NCI-H510A (cell line): Measurements from ENCODE around the gene DLG4.
A peak's percentile ranks its signal among the peaks of the same experiment; 100 is the strongest.
"Not testable (repeated sequence)": the region's sequence is repeated elsewhere in the genome, so short reads cannot be mapped to it uniquely, and the experiment has no call there.

Experiments
- DNase-seq: peaks from one replicate; lab custom pipeline; 2025; lab: John Stamatoyannopoulos, UW

DLG4 gene

DNA sequence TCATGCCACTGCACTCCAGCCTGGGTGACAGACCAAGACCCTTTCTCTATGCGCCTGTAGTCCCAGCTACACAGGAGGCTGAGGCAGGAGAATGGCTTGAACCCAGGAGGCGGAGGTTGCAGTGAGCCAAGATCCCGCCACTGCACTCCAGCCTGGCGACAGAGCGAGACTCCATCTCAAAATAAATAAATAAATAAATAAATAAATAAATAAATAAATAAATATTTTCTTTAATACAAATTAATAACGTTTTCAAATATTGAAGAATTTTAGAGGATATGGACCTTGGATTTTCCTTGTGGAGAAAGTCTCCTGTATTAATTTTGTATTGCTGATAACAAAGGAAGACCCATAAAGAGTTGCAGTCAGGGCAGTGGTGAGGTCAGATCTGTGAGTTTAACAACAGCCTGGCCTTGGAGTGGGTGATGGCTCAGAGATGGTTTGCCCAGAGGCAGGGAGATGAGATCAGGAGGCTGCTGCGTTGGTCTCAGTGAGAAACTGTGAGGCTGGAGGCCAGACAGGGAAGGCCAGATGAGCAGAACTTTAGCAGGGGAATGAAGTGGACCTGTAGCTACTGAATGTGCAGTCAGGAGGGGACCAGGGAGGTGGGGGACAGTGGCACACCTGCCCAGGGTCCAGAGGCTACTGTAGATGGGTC, 36.1 kb downstream of the DLG4 start:
- no peak for DNase-seq

DNA sequence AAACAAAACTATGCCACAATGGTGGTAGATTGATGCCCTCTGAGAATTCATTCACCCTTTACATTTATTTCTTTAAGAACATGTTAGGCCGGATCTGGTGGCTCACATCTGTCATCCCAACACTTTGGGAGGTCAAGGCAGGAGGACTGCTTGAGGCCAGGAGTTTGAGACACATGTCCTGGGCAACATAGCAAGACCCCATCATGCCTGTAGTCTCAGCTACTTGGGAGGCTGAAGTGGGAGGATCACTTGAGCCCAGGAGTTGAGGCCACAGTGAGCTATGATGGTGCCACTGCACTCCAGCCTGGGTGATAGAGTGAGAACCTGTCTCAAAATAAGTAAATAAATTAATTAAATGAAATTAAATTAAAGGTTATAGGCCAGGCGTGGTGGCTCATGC, 37.5 kb downstream of the DLG4 start:
- not testable (repeated sequence) for DNase-seq

DNA sequence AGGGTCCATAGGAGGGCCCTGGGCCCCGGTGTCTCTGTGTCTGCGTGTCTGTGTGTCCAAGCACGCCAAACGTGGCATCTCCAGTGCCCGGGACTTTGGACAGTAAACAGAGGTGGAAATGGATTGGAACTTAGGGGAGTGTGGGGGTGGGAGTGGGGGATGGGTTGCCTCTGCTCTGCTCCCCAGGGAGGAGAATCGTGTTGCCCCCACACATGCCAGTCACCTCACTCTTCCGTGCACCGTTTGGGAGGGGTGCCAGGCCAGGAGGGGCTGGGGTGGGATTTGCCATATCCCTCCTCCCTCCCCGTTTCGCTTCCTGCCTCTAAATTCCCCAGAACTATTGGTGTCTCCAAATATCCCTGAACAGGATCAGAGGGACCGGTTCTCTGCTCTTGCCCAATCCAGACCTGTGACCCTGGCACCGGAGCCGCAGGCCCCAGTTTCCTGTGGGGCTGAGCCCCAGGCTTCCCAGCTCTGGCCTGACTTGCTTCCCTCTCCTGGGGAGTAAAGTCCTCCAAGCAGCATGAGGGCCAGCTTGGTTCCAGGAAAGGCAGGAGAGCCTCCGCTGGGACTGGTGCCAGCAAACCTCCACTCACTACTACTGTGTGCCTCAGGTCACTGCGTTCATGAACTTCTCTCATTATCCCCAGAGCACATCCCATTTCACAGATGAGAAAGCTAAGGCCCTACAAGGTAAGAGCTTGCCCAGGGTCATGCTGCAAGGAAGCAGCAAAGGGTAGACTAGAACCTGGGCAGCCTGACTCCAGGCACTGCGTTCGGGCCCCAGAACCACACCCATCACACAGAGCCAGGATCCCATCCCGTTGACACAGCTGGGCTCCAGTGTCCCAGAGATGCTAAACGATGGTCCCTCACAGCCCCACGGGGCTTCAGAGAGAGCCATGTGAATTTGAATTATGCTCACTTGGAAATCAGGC, 40.0 kb downstream of the DLG4 start, which contains the start of gene ASGR1:
Gene ASGR1 (minus strand): TSS at position 54 of the 938 bp plus-strand sequence. CDS start 807 bp downstream, outside the sequence.
- no peak for DNase-seq

DNA sequence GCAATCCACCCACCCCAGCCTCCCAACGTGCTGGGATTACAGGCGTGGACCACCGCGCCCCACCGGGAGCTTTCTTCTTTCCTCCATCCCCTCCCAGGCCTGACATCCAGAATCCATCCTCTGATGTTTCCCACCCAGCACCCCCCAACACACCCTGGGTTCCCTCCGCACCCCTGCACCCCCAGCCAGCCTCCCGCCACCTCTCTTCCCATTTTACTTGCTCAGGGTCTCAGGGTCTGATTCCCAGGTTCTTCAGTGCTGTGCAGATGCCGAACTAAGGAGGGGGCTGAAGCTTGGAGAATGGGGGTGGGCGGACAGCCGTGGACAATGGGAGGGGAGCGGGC, 40.7 kb downstream of the DLG4 start:
- no peak for DNase-seq

DNA sequence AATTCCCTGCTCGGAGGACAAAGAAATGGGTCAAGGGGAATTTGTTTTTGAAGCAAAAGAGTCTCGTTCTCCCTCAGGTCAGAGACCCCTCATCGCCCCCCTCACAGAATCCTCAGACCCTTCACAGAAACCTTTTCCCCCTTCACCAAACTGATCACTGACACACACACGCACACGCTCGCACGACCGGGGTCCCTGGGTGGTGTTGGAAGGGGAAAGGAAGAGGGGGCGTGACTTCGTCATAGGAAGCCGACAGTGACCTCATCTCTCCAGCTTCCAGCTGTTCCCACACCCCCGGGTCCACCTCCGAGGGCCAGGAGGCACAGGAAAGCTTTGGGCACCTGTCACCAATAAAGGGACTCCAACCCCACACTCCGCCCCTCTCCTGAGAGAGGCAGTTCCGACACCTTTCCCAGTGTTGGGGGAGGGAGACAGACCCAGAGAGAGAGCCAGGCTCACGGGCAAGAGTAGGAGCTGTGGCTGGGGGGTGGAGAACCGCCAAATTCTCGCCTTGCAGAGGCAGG, 41.6 kb downstream of the DLG4 start:
- peak; percentile 37 for DNase-seq

DNA sequence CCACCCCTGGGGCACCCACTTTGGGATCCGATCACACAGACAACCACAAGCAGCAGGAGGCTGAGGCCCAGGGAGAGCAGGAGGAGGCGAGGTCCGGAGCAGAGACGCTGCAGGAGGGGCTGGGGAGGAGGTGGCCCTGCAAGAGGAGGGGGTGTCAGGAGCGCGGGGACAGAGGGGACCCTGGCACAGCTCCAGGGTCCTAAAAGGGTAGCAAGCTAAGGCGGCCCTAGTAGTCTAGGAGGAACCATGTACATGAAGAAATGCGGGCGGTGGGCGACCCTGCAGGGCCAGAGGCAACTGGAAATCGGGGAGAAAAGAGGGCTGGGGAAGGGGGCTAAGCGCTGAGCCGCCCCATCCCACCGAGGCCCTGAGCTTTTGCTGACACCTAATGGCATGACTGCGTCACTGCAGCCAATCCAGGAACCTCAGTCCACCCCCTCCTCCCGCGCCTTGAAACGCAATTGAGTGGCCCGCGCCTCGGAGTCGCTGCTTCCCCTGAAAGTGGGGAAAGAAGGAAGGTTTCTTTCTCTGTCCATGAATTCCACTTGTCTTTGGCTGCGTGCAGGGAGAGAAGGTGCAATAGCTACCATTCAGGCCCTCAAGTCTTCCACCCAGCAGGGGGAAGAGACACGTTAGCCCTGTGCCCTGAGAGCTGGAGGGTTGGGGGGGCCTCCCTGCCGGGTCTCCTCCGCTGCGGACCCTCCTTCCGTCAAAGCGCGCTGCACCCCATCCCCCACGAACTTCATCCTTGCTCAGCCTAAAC, 42.3 kb downstream of the DLG4 start:
- DNase-seq = peak; percentile 40

DNA sequence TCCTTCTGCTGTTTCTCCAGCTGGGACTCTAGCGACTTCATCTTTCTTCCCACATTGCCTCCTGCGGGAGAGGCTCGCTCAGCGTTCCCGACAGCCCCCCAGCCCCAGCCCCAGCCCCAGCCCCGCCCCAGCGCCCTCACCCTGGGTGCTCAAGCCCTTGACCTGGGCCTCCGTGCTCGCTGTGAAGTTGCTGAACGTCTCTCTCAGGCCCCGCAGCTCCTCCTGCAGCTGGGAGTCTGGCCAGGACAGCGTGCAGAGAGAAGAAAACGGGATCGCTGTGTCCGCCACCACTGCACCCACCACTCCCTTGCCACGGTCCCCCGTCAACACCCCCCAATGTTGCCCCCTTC, 42.8 kb downstream of the DLG4 start:
- DNase-seq = no peak

DNA sequence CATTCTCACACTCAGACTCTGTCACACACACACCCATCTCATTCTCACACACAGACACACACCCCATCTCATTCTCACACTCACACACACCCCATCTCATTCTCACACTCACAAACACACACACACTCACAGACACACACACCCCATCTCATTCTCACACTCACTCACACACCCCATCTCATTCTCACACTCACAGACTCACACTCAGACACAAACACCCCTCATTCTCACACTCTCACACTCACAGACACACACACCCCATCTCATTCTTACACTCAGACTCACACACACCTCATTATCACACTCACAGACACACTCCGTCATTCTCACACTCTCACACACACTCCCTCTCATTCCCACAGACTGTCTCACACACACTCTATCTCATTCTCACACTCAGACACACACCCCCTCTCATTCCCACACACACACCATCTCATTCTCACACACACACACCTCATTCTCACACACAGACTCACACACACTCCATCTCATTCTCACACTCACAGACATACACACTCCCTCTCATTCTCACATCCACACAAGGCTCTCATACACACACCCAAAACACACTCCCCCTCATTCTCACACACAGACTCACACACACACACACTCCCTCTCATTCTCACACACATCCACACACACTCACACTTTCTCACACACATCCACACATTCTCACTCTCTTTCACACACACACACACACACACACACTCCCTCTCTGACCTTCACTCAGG, 43.4 kb downstream of the DLG4 start:
- DNase-seq = no peak

DNA sequence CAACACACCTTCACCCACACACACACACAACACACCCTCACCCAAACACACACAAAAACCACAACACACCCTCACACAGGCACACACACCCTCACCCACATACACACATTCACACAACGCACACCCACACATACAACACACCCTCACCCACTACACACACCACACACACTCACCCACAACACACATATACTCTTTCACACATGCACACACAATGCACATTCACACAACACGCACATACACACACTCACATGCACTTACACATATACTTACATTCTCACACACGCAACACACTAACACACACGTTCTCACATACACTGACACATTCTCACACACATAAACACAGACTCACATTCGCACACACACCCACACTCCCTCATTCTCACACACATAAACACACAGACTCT, 44.3 kb downstream of the DLG4 start:
- DNase-seq = no peak

DNA sequence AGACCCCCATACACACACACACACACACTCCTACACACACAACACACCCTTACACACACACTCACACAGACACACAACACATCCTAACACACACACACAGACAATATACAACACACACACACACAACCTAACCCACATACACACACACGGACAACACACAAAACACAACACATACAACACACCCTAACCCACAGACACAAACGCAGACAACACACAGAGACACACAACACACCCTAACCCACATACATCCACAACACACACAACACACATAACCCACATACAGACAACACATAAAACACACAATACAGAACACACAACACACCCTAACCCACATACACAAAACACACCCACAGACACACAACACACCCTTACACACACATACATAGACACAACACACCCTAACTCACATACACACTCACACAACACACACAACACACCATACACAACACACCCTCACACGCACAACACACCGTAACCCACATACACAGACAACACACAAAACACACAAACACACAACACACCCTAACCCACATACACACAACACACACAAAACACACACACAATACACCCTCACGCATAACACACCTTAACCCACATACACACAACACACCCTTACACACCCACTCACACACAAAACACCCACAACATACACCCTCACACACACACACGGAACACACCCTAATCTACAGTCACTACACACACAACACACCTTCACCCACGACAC, 44.9 kb downstream of the DLG4 start:
- DNase-seq = no peak

DNA sequence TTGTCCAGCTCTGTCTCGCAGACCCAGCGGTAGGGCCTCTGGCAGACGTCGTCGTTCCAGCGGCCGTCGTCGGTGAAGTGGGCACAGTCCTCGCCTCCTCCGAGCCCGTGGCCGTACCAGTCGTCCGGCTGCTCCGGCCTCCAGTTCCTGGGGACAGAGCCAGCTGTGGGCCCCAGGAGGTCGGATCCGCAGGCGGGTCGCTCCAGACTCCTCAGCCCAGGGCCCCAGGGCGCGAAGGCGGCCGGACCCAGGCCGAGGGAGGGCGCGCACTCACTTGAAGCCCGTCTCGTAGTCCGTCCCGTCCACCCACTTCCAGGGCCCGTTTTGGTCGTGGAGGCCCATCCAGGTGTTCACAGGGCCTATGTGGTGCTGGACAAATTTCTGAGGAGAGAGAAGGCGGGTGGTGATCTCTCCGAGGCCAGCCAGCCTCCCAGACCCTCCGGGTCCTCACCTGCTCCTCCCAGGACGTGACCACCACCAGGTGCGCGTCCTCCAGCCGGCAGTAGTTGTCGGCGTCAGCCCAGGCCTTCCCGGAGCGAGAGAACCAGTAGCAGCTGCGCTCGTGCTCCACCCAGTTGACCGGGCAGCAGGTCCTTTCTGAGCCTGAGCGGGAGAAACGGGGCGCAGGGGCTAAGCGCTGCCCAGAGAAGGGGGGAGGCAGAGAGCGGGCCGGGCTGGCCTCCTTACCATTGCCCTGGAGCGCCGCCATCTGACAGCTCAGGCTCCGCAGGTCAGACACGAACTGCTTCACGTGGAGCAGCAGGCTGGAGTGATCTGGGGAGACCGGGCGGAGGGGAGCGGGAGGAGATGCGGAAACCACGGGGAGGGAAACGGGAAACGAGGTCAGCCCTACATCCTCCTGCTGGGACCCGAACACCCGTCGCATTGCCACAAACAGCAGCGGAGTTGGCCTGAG, 45.7 kb downstream of the DLG4 start:
- DNase-seq = no peak

DNA sequence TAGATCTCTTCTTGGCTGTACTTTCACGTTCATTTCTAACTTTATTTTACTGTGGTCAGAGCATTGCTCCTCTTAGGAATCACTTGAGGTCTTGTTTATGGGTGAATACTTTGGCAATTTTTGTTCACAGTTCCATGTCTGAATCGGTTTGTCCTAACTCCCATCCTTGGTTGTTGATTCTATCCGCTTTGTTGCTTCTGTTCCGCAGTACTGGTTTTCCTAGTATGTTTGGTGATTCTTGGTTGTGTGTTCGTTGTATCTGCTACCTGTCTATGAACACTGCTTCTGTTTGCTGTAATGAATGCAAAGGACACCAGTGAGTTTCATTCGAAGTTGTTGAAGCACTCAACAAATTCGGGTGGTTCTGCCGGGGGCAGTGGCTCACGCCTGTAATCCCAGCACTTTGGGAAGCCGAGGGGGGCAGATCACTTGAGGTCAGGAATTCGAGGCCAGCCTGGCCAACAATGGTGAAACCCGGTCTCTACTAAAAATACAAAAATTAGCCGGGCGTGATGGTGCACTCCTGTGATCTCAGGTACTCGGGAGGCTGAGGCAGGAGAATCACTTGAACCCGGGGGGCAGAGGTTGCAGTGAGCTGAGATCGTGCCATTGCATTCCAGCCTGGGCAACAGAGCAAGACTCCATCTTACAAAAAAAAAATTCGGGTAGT, 47.0 kb downstream of the DLG4 start:
- DNase-seq = not testable (repeated sequence)

DNA sequence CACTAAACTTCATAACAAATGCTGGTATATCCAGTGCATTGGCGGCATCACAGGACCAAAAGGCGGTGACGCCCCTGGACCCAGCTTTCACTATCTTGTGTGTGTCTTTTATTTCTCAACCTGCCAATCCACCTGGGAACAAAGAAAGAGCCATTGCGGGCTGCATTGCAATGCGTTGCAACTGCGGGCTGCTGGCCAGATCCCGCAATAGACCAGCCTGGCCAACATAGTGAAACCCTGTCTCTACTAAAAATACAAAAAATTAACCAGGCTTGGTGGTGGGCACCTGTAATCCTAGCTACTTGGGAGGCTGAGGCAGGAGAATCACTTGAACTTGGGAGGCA, 50.1 kb downstream of the DLG4 start:
- DNase-seq = not testable (repeated sequence)

DNA sequence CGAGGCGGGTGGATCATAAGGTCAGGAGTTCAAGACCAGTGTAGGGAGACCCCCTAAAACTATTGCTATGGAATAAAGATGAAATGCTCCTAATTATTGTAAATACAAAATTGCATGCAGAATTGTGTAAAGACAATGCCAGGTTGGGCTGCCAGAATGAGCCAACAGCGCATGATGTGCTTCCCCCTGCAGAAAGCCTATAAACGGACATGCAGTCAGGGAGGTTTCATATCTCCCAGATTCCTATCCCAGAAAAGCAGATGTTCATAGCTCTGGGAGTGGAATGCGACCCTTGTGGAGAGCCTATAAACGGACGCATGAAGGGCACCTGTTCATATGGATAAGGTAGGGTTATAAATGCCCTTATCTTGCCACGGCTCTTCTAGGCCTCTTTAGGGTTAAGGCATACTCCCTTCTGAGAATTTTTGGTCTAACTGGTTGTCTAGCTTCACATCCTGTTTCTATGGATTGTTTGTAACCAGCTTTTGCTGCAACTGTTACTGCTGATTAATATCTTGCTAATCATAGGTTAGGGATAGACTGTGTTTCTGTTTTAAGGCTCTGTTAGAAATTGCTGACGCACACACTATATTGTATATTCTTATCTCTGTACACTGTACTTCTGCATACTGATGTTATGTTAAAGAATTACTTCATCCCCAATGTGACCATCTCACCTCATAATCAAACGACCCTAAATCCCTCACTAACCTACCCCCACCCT, 50.6 kb downstream of the DLG4 start:
- not testable (repeated sequence) for DNase-seq

DNA sequence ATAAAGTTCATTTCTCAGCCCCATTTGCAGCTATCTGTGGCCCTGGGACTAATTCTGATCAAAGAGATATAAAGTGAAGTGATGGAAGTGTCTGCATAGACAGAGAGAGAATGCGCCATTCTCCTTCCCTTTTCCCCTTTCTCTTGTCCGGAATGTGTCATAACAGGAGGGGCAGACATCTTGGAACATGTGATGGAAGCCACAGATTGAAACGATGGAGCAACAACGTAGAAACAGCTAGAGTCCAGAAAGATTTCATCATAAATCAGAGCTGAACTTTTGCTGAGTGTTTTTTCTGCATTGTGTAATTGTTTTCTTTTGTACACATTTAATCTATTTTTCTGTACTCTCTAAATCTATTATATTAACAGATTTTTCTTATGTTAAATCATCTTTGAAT, 51.8 kb downstream of the DLG4 start:
- no peak for DNase-seq

DNA sequence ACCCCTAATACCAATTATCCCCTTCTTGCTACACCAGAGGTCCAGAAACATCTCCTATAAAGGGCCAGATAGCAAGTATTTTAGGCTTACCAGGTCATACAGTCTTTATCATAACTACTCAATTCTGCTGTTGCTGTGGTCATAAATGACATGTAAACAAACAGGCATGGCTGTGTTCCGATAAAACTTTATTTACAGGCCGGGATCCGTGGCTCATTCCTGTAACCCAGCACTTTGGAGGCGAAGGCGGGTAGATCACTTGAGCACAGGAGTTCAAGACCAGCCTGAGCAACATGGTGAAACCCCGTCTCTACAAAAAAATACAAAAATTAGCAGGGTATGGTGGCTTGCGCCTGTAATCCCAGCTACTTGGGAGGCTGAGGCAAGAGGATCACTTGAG, 52.8 kb downstream of the DLG4 start:
- no peak for DNase-seq

DNA sequence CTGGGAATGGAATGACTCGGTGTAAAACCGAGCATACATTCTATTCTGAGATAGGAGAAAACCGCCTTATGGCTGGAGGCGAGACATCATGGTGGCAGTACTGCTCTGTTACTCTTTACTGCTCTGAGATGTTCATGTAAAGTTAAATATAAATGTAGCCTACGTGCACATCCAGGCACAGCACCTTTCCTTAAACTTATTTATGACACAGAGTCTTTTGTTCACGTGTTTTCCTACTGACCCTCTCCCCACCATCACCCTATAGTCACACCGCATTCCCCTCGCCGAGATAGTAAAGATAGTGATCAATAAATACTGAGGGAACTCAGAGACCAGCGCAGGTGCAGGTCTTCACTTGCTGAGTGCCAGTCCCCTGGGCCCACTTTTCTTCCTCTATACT, 60.1 kb downstream of the DLG4 start:
- DNase-seq = not testable (repeated sequence)

DNA sequence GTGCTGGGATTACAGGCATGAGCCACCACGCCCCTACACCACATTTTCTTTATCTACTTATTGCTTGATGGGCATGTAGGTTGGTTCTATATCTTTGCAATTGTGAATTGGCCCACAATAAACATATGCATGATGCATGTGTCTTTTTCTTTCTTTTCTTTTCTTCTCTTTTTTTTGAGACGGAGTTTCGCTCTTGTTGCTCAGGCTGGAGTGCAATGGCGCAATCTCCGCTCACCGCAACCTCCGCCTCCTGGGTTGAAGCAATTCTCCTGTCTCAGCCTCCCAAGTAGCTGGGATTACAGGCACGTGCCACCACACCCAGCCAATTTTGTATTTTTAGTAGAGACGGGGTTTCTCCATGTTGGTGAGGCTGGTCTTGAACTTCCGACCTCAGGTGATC, 61.2 kb downstream of the DLG4 start:
- DNase-seq = not testable (repeated sequence)
